Measurements from ENCODE around the gene PARD3B.

Gene PARD3B

DNA sequence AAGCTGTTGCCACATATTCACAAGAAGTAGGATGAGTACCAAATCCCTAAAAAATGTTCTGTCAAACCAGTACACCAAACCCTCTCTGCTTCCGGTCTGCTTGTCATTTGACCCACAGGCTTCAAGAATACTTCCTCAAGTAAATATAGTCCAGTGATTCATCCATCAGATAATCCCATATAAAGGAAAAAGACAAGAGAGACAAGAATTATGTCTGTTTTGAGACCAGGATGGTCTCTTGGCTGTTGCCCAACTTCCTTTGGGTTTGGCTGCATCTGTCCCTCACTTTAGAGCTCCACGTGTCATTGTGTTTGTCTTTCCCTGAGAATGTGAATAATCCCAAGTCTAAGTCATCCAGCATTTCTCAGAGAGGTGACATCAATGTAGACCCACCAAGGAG lies 1045.5 kb downstream of the PARD3B start:
- DNase-seq: no peak

DNA sequence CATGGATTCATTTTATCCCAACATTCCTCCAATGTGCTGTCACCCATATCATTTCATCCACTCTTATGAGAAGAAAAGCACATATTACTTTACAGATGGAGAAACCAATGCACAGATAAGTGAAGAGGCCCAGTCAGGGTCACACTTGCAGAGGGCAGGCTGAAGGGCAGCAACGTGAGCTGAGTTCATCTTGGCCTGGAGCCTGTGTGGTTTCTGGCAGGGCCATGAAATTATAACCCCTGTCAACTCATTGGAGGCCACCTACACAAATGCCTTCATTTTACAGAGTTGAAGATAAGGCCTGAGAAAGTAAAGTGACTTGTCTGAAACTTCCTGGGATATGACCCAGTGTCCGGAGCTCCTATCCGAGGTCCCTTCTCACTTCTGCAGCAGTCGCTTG lies 1048.6 kb downstream of the PARD3B start:
- DNase-seq: no peak

DNA sequence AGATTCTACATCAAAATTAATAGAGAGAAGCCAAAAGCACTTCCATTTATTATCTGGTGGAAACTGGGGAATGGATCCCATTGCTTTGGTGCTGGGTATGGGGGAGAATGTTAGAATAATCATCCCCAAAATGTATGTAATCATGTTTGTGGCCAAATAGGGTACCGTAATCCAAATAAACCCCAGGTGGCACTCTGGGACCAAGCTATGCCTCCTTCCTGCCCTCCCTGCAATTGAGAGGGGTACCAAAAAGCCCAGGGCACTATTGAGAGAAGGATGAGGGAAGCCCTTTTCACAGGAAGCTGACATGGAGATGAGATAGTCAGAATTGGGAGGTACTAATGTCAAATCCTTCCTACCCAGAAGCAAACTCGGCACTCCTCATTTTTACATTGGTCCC lies 1051.3 kb downstream of the PARD3B start:
- DNase-seq: no peak

DNA sequence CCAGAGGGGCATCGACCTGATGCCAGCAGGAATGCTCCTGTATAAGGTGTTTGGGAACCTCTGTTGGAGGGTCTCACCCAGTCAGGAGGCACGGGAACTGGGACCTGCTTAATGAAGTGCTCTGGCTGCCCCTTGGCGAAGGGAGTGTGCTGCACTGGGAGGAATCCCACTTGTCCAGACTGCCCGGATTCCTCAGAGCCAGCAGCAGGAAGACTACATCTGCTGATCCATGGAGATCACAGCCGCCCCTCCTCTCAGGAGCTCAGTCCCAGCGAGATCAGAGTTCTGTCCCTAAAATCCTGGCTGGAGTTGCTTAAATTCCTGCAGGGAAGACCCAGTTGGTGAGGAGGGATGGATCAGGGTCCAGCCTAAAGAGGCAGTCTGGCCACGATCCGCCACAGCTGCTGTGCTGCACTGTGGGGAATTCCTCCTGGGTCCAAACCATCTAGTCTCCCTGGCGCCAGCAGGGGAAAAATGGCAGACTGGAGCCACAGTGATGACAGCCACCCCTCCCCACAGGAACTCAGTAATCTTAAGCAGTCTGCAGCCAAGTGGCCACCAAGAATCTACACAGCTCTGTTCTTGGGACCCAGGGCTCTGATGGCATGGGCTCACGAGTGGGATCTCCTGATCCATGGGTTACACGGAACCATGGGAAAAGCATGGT lies 1060.5 kb downstream of the PARD3B start:
- DNase-seq: no peak

DNA sequence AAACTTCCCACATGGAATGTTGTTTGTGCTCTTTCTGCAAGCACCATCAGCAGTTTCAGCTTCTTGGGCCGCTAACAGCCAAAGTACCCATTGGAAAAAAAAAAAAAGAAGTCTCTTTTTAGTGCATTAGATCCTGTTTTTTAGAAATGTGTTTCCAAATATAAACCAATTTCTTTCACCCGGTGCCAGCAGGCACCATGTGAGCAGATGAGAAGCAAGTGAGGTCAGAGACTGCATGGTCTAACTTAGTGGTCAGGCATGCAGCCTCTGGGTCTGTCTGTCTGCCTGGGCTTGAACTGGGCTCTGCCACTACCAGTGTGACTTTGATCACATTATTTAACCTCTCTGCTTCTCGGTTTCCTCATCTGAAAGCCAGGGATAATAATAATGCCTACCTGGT lies 1061.9 kb downstream of the PARD3B start:
- no peak for DNase-seq

DNA sequence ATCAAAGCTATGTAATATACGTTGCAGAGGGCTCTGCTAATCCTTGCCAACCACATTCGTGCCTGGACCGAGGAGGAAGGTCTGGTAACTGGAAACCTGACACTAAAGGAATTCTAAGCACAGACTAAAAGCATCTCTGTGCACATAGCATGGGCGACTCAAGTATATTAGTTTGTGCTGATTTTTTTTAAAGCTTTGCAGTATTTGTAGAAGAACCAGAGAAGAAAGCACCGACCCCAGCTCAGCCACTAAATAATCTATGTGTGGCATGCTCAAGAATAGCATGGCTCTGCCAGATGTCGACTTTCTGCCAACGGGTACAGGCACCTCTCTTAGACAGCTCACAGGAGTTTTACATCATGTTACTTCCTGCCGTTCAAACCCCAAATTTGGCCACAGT lies 1063.8 kb downstream of the PARD3B start:
- DNase-seq: no peak

DNA sequence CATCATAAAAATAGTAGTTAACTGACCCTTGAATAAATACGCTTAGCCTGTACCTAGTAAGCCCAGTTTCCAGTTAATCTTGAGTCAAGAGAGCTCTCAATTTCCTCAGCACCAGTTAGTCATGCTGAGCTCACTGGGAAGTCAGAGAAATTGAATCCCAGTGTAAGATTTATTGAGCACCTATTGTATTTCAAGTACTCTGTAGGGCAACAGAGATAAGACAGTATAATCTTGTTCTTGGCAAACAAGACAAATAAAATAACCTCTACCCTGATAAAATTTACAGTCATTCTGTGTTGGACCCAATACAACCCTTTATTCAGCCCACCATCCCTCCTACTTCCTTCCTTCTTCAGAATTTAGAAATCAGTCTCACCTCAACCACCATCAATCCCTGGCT lies 1065.2 kb downstream of the PARD3B start:
- no peak for DNase-seq

DNA sequence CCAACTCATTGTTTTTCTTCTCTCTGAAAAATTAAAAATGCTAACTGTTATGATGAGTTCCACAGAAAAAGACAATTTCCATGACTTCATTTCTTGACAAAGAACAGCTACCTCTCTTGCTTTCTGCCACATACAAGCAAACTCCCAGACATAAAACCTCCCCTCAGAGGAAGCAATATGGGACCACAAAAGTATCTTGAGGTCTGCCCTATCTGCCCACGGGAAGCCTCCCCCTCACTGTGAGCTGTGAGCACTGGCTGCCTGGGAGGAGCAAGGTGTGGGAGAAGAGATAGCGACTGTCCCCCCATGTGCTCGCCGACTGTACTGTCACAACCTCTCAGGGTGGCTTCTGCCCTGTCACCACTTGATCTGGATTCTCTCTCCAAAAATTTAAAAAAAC lies 1067.4 kb downstream of the PARD3B start:
- DNase-seq: no peak

DNA sequence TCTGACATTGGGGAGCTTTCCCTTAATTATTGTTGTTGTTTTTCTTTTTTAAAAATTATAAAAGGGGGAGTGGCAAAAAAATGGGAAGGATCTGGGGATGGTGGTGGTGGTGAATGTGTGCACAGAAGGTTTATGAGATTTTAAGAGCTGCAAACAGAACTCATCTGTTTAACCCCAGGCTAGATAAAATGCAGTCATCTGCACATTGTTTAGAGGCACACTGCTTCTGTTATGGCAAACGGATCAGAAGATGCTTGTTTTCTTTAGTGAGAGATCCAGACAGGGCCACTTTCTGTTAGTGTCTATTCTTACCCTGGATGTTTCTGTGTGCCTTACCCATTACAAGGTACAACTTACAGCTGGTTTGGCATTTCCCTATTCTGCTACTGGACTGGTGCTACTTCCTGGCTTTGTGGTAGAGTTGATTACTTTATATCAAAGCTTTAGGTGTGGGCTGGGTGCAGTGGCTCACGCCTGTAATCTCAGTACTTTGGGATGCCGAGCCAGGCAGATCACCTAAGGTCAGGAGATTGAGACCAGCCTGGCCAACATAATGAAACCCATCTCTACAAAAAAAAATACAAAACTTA lies 1068.8 kb downstream of the PARD3B start:
- DNase-seq: no peak

DNA sequence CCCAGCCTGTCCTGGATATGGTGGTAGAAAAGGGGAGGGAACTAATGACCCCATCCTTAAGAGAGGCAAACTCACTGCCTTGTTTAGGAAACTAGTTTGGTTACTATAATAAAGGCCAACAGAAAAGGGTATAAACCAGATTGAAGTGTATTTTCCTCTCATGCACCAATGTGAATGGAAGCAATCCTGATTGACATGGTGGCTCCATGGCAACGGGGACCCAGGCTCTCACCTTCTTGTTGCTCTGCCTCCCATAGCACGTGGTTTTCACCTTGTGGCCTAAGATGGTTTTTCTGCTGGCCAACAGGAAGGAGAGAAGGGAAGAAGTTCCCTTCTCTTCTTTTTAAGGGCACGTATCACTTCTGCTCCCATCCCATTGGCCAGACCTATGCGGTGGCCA lies 1069.7 kb downstream of the PARD3B start:
- no peak for DNase-seq

DNA sequence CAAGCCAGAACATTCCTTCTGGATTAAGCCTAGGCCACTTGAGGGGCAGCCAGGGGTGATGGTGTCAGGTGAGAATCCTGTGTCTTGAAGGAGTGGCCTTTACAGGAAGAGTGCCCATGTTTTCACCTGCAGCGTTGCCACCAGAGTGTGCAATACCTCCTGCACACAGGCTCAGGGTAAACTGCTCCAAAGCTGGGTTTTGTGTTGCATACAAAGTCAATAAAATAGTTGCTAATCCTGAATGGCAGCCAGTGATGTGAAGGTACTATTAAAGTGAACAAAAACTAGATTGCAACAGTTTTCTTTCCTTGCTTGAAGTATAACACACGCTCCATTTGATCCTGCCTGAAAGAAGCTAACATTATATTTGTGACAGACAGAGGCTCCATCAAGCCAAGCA lies 1072.6 kb downstream of the PARD3B start:
- DNase-seq: no peak

DNA sequence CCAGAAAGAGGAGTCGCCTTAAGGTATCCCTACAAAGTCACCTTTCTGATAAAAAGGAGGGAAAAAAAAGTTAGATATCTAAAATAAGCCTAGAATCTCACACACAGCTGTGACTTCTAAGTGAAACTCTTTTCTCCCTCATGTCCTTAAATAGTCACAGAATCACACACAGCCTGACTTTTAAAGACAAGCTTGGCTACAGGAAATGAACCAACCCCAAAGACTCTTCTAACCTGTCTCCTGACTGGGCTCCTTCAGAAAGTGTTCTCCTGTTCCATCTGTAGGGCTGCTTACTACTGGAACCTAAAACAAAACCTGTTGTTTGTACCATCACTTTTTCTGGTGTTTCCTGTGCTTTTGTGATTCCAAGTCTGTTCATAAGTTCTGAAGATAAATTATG lies 1074.3 kb downstream of the PARD3B start:
- no peak for DNase-seq

DNA sequence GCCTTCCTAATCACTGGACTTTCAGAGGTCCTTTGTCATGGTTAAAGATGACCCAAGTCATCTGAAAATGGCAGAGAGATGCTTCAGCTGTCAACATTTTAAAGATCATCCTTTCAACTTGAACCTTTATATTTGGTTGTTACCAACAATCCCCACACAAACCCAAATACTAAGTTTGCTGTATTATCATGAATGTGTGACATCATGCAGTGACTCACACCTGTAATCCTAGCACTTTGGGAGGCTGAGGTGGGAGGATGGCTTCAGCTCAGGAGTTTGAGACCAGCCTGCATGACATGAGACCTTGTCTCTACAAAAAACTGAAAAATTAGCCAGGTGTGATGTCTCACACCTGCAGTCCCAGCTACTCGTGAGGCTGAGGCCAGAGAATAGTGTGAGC lies 1081.8 kb downstream of the PARD3B start:
- DNase-seq: no peak

DNA sequence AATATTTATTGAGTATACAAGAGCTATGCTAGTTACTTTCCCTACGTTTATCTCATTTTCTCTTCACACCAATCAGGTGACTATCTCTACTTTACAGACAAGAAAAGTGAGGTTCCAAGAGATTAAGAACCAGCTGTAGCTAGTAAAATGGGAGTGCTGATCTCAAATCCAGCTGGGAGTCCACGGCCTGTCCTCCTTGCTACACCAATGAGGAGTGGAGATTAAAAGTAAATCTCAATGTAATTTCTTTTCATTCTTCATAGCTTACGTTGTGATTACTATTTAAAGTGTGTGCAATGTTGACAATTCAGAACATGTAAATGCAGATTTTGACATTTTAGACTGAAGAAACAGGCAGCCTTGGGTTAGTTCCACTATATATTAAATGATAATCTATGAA lies 1083.1 kb downstream of the PARD3B start:
- no peak for DNase-seq

DNA sequence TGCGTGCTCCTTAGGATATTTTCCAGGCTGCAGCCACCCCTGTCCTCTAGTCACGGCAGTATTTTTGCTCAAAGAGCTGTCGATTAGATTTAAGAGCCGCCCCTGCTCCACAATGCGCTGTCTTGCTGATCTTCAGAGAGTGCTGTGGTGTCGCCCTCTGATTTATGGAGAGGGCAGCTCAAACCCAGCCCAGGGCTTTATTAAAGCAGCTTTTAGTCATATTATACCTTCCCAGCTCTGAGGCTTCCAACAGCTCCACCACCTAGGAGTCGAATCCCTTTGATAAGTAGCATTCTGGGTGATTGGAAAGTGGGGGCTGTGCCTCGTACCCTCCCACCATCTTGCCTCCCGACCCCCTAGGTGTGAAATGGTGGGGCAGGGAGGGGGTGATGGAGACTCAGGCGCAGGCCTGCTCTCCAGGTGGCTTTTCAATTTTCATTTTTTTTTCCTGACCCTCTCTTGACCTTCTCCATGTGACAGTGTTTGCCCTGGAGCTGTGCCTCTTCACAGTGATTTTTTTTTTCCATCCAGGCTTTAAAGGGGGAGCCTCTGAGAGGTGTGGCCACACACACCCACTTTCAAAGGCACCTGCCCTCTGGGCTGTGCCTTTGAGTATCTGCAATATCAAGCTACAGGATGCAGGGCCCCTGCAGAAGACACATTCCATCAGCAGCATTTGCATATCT lies 1084.0 kb downstream of the PARD3B start:
- DNase-seq: no peak

DNA sequence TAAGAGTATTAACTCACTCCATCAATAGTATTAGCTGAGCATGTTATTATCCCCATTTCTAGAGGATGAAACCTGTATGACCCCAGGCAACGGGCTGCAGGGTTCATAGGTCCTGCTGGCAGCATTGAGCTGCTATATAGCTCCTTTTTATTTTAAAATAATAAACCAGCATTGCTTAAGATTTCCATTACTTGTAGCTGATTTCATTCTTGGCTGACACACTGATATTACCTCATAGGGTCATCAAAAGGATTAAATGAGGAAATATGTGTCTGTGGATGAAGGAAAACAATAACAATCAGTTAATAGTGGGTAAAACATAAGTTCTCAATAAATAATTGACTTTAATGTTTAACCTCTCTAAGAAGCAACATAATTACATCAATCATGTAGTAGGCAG lies 1088.7 kb downstream of the PARD3B start:
- no peak for DNase-seq

DNA sequence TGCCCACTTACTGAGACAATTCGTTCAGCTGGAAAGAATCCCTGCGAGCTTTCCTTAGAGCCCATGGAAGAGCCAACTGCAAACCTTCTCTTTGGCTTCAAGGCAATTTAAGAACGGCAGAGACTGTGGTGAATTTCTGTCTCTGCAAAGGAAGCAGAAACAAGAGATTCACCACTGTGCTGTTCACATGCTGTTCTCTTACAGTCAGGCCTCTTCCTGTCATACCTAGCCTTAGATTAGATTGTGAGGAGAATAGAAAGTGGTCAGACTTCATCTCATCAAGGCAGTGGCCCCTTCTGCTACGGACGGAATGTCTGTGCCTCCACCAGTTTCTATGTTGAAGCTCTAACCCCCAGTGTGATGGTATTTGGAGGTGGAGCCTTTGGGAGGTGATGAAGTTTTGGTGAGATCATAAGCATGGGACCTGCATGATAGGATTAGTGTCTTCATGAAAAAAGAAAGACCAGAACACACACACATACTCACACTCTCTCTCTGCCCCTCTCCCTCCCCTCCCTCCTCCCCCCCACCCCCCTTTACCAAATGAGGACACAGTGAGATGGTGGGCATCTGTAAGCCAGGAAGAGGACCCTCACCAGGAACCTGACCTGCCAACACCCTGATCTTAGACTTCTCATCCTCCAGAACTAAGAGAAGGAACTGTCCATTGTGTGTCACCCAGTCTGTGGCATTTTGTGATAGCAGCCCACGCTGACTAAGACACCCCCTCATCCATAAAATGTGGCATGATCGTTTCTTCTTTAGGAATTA lies 1091.5 kb downstream of the PARD3B start:
- peak in 2 of 3 donors; percentile 8 to 29 for DNase-seq

DNA sequence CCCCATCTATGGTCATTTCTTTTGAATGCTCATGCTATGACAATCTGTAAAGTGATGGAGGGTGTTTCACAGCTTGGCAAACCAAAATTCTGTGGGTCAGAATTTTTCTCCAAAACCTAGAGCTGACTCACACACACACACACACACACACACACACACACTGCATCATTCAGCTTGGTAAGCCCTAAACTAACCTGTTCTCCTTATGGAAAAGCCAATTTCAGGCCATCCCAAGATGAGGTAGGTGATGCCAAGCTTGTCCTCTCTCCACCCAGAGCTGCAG lies 1092.0 kb downstream of the PARD3B start:
- peak in 1 of 3 donors; percentile 12 for DNase-seq

DNA sequence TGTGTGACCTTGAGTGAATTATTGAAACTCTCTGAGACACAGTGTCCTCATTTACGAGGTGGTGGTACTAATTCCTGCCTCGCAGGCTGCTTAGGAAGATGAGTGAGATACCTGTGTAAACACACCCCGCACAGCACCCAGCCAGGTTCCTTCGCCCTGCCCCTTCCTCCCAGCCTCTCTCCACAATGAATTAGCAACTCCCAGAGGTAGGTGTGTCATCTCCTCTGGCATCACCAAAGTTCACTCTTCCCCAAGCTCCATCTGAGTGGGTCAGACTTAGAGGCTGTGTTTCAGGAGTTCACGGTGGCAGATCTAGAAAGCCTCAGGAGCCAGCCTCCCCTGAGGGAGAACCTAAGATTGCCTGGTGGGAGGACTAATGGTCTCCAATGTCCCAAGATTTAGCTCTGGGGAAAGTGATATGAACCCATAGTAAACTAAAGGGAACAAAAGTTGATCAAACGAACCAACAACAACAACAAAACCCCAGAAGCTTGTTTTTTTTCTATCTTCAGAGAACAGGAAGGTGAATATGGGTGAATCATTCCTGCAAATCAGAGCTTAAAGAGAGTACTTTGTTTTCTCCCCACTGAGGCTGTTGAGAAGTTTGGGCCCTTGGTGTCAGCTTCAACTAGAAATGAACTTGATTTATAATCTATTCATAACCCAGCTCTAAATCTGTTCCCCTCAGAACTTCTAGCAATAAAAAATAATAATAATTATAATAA lies 1092.7 kb downstream of the PARD3B start:
- no peak for DNase-seq

DNA sequence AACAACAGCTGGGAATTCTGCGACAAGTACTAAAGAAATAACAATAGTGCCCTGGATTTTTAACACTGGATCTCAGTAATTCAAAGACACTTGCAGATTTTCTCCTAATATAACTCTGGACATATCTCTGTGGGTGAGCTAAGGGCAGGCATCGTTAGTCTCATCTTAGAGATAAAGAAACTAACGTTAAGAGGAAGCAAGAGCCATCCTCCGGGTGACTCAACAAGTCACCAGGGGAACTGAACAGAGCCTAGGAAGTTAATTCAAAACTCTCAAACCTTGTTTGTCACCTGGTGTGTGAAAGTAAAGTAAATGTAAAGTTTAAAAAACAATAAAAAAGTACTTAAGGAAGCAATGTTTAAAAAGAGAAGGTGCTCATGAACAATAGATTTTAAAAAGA lies 1095.4 kb downstream of the PARD3B start:
- DNase-seq: peak; percentile 34 to 52 (median 51)

DNA sequence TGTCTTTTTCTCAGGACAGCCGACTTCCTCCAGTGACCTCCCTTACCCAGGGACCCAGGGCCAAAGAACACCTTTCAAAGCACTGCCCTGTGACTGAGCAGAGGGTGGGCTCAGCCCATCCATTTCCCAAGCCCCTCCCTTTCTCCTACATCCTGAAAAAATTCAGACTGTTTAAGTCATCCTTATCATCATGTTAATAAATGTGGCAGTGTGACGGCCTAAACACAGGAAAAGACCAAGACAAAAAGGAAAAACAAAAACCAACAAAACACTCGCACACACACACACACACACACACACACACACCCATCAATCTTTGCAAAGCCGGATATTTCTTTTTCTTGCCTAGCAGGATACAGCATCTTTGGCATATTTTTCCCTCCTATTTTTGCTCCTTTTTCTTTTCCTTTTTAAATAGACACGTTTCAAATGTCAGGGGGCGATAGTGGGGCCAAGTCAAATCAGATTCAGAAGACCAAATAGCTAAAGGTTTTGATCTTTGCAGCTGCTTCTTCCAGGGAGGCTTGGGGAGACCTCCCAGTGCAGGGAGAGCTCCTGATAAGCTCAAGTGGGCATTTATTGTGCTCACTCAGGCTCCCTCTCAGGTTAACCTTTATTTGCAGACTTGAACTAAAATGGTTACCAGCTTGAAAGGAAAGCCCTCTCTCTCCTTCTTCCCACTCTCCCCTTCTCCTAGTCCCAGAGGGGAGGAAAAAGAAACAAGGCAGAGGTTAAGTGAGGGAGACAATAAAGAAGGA lies 1097.5 kb downstream of the PARD3B start:
- no peak for DNase-seq

DNA sequence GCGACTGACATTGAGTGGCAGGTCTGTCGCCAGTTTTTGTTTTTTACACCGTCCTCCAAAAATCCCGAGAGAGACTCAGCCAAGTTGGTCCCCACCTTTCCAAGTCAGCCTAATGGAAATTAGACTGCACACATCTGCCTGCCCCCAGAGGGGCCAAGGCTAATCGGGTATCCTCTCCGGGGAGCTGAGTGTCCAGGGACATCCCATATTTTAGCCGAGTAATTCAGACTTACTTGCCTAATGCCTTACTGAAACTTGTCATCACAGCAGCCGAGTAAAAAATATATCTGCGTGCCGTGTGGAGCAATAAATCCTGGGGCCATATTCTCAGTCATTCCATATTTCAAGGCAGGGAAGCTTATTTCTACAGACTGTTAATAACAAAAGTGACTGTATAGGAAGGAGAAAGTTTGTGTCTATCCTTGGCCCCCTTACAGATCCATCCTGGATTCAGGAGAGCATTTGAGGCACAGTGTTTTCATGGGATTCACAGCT lies 1098.2 kb downstream of the PARD3B start:
- no peak for DNase-seq
